MM.1S (cell line): ENCODE measurements around the gene CMIP.
"Not testable (repeated sequence)": the region's sequence is repeated elsewhere in the genome, so short reads cannot be mapped to it uniquely, and the experiment has no call there.

Experiments
- DNase-seq: peaks from one replicate; pipeline ENCODE4 v3.0.0-alpha.2; 2015
- H2AFZ ChIP-seq: fragments of 300-600 bp; sonication (generic); 2 replicates; pipeline ENCODE4 v1.6.0; 2016; ENCODE audit warnings: antibody characterized with exemption, low read length
- H3F3A ChIP-seq: fragments of 300-600 bp; sonication (generic); 2 replicates; pipeline ENCODE4 v1.6.1; 2016; ENCODE audit warnings: mild to moderate bottlenecking, antibody characterized with exemption, low read length, moderate library complexity, mixed read lengths; ENCODE audit not compliant: insufficient read depth
- H3K27ac ChIP-seq: fragments of 300-600 bp; sonication (generic); 2 replicates; pipeline ENCODE4 v1.5.1; 2016; ENCODE audit warnings: mild to moderate bottlenecking, low read length
- H3K27me3 ChIP-seq: fragments of 300-600 bp; sonication (generic); replicated peaks from 2 replicates; pipeline ENCODE4 v1.6.0; 2016; ENCODE audit warnings: low read length; ENCODE audit not compliant: insufficient read depth
- H3K36me3 ChIP-seq: fragments of 300-600 bp; sonication (generic); replicated peaks from 2 replicates; pipeline ENCODE4 v1.6.1; 2016; ENCODE audit warnings: mild to moderate bottlenecking, low read length, mixed read lengths; ENCODE audit not compliant: insufficient read depth
- H3K4me1 ChIP-seq: fragments of 300-600 bp; sonication (generic); 2 replicates; pipeline ENCODE4 v1.6.1; 2016; ENCODE audit warnings: low read length, mixed read lengths
- H3K4me2 ChIP-seq: fragments of 300-600 bp; sonication (generic); 2 replicates; pipeline ENCODE4 v1.6.0; 2016; ENCODE audit warnings: low read depth, low read length
- H3K4me3 ChIP-seq: fragments of 300-600 bp; sonication (generic); 2 replicates; pipeline ENCODE4 v1.5.1; 2016; ENCODE audit warnings: low read length, mixed read lengths
- H3K79me2 ChIP-seq: fragments of 300-600 bp; sonication (generic); 2 replicates; pipeline ENCODE4 v1.6.1; 2016; ENCODE audit warnings: mixed run types, low read length, mixed read lengths
- H3K9ac ChIP-seq: fragments of 300-600 bp; sonication (generic); 2 replicates; pipeline ENCODE4 v1.6.1; 2016; ENCODE audit warnings: low read length, mixed read lengths
- H3K9me2 ChIP-seq: fragments of 300-600 bp; sonication (generic); replicated peaks from 2 replicates; pipeline ENCODE4 v1.6.1; 2016; ENCODE audit warnings: mild to moderate bottlenecking, low read length, mixed read lengths; ENCODE audit not compliant: insufficient read depth
- H3K9me3 ChIP-seq: fragments of 300-600 bp; sonication (generic); replicated peaks from 2 replicates; pipeline ENCODE4 v1.6.1; 2016; ENCODE audit warnings: mild to moderate bottlenecking, low read length, mixed read lengths; ENCODE audit not compliant: insufficient read depth
- H4K20me1 ChIP-seq: fragments of 300-600 bp; sonication (generic); 2 replicates; pipeline ENCODE4 v1.6.1; 2016; ENCODE audit warnings: mild to moderate bottlenecking, low read length, moderate library complexity, mixed read lengths; ENCODE audit not compliant: insufficient read depth
- CTCF ChIP-seq: fragments of 300-600 bp; sonication (generic); IDR thresholded peaks from 2 replicates; pipeline ENCODE4 v1.5.1; 2016; ENCODE audit warnings: antibody characterized with exemption, low read length, mixed read lengths
- EZH2 ChIP-seq: fragments of 300-600 bp; sonication (generic); optimal IDR thresholded peaks from 2 replicates; pipeline ENCODE3; 2017; ENCODE audit warnings: low read depth, mild to moderate bottlenecking, antibody characterized with exemption, low read length, mixed read lengths
- EZH2phosphoT487 ChIP-seq: fragments of 300-600 bp; sonication (generic); IDR thresholded peaks from 2 replicates; pipeline ENCODE4 v1.6.1; 2018; ENCODE audit warnings: antibody characterized with exemption, low read length

Gene CMIP

GRCh38 chr16:81737885-81738536 is 293.4 kb downstream of the CMIP start:
- no peaks in the 10 kb centered on the region for H3K9me2 ChIP-seq
- no peaks in the 10 kb centered on the region for H3K27me3 ChIP-seq
- peaks cover 10% of the 10 kb centered on the region for H3K4me1 ChIP-seq
- peak; percentile 58 for TF ChIP-seq CTCF
- no peak for TF ChIP-seq EZH2
- H3K9ac ChIP-seq: 0 out of 2 replicates have a peak overlapping the region, but pooled peaks have one; percentile 4
- H3K27ac ChIP-seq: no peak overlapping the region
- H3K79me2 ChIP-seq: no peaks in the 10 kb centered on the region
- H3K9me3 ChIP-seq: no peaks in the 10 kb centered on the region
- H3F3A ChIP-seq: no peaks in the 10 kb centered on the region
- H4K20me1 ChIP-seq: no peaks in the 10 kb centered on the region
- peak overlapping the region; percentile 33; the same call in 1 of the 2 replicates for H3K4me3 ChIP-seq
- peak overlapping the region; percentile 43 for H3K4me2 ChIP-seq
- peak; percentile 64 for DNase-seq
- no peaks in the 10 kb centered on the region for H3K36me3 ChIP-seq
- 0 out of 2 replicates have a peak overlapping the region, but pooled peaks have one; percentile 27 for H2AFZ ChIP-seq

DNA sequence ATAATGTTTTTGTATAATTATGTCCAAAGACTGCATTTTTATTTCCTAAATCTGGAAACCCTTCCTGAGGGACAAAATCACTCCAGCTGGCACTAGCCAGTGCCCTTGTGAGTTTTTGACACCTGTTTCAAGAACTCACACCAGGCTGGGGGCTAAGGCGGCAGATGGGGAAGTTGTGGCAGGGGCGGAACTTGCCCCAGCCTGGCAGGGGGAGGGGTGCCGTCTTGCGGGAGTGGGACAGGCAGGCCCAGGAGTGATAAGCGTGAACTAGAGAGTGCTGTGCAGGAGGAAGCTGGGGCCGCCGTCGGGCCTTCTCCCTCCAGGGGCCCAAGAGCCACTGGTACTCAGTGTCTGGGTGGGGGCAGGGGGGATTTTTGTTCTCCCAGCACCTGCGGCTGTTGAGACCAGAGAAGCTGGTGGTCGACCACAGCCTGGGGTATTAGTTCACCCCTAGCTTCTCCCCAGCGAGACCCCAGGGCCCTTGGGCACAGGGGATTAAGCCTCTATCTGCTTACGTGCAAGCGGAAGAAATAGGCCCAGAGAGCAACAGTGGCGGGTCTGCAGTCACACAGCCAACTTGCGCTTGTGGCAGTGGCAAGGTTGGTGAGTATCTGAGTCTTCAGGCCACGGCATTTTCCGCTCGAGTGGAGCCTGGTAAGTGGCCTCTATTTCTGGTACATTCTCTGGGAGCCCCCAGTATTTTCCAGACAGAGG is 294.3 kb downstream of the CMIP start:
- Histone ChIP-seq H3K4me1 (peaks cover 10% of the 10 kb centered on the region), H4K20me1 (no peaks in the 10 kb centered on the region), H3K9me2 (no peaks in the 10 kb centered on the region), H3K36me3 (no peaks in the 10 kb centered on the region), H3F3A (no peaks in the 10 kb centered on the region), H3K4me3 (no peak overlapping the region), H3K27me3 (no peaks in the 10 kb centered on the region), H3K9ac (no peak overlapping the region), H2AFZ (no peak overlapping the region), H3K4me2 (no peak overlapping the region), H3K79me2 (no peaks in the 10 kb centered on the region), H3K27ac (no peak overlapping the region), H3K9me3 (no peaks in the 10 kb centered on the region)
- DNase-seq: no peak
- TF ChIP-seq EZH2phosphoT487: no peak

GRCh38 chr16:81739503-81739902 is 294.9 kb downstream of the CMIP start:
- H3K36me3 ChIP-seq: no peaks in the 10 kb centered on the region
- TF ChIP-seq CTCF: no peak
- TF ChIP-seq EZH2phosphoT487: no peak
- TF ChIP-seq EZH2: no peak
- H3K27ac ChIP-seq: no peak overlapping the region
- peaks cover 10% of the 10 kb centered on the region for H3K4me1 ChIP-seq
- no peak overlapping the region for H2AFZ ChIP-seq
- H3K9ac ChIP-seq: no peak overlapping the region
- H3F3A ChIP-seq: no peaks in the 10 kb centered on the region
- H3K4me2 ChIP-seq: no peak overlapping the region
- no peak for DNase-seq
- no peaks in the 10 kb centered on the region for H3K79me2 ChIP-seq
- H4K20me1 ChIP-seq: no peaks in the 10 kb centered on the region
- no peak overlapping the region for H3K4me3 ChIP-seq
- H3K9me3 ChIP-seq: no peaks in the 10 kb centered on the region
- H3K9me2 ChIP-seq: no peaks in the 10 kb centered on the region
- H3K27me3 ChIP-seq: no peaks in the 10 kb centered on the region

DNA sequence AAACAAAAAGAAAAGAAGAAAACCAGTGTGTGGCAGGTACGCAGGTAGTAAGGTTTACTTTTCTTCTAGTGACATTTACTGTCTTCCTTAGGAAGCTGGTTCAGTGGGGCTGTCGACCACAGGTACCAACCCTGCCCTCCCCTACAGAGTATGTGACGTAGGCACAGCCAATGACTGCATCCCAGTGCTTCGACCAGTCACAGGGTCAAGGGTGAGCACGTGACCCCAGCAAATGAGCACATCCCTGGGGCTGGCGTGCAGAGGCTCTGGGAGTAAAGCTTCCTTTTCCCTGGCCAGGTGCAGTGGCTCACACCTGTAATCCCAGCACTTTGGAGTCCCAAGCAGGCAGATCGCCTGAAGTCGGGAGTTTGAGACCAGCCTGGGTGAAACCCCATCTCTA is 295.6 kb downstream of the CMIP start:
- Histone ChIP-seq H2AFZ (no peak overlapping the region), H3F3A (no peaks in the 10 kb centered on the region), H3K27ac (peak overlapping the region; percentile 57; the same call in 1 of the 2 replicates), H3K79me2 (no peaks in the 10 kb centered on the region), H3K9me2 (no peaks in the 10 kb centered on the region), H4K20me1 (no peaks in the 10 kb centered on the region), H3K9ac (no peak overlapping the region), H3K4me2 (peak overlapping the region; percentile 29; the same call in 1 of the 2 replicates), H3K4me1 (peaks cover 10% of the 10 kb centered on the region), H3K9me3 (no peaks in the 10 kb centered on the region), H3K36me3 (no peaks in the 10 kb centered on the region), H3K4me3 (no peak overlapping the region), H3K27me3 (no peaks in the 10 kb centered on the region)
- peak; percentile 33 for DNase-seq
- TF ChIP-seq EZH2phosphoT487 (no peak), CTCF (no peak), EZH2 (no peak)

GRCh38 chr16:81741430-81741770 is 296.8 kb downstream of the CMIP start:
- not testable (repeated sequence) for H3K27me3 ChIP-seq, H3K9me3 ChIP-seq, H3K27ac ChIP-seq, DNase-seq, H3K36me3 ChIP-seq, H3K79me2 ChIP-seq, H3K4me3 ChIP-seq, H3K4me2 ChIP-seq, H3F3A ChIP-seq, H4K20me1 ChIP-seq, H2AFZ ChIP-seq, H3K9ac ChIP-seq, H3K9me2 ChIP-seq
- H3K4me1 ChIP-seq: peaks cover 10% of the 10 kb centered on the region
